HG03354 (cell line): ENCODE measurements around the gene COL23A1.
"Not testable (repeated sequence)": the region's sequence is repeated elsewhere in the genome, so short reads cannot be mapped to it uniquely, and the experiment has no call there.

ENCODE experiments used
- ATAC-seq: cut with Tn5 transposase; IDR thresholded peaks from one replicate; pipeline ENCODE4 v1.9.1; 2021; ENCODE audit warnings: mild to moderate bottlenecking; ENCODE audit not compliant: unreplicated experiment, poor library complexity, severe bottlenecking

COL23A1 gene

DNA sequence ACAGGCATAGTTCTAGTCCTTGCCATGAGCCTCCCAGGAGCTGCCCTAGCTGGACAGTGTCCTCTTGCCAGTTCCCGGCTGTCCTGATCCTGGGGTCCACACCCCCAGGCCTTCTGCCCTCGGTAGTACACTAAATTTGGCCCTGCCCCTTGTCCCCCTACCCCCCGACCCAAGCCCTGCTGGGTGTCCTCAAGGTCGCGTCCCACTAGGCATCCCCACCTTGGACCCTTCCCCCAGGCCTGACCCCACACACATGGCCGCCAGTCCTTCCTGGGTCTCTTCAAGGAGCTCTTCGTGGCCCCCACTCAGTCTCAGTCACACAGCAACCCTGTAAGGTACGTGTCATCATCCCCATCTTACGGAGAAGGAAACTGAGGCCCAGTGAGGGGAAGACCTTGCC lies 317.6 kb downstream of the COL23A1 start:
- ATAC-seq: no peak

DNA sequence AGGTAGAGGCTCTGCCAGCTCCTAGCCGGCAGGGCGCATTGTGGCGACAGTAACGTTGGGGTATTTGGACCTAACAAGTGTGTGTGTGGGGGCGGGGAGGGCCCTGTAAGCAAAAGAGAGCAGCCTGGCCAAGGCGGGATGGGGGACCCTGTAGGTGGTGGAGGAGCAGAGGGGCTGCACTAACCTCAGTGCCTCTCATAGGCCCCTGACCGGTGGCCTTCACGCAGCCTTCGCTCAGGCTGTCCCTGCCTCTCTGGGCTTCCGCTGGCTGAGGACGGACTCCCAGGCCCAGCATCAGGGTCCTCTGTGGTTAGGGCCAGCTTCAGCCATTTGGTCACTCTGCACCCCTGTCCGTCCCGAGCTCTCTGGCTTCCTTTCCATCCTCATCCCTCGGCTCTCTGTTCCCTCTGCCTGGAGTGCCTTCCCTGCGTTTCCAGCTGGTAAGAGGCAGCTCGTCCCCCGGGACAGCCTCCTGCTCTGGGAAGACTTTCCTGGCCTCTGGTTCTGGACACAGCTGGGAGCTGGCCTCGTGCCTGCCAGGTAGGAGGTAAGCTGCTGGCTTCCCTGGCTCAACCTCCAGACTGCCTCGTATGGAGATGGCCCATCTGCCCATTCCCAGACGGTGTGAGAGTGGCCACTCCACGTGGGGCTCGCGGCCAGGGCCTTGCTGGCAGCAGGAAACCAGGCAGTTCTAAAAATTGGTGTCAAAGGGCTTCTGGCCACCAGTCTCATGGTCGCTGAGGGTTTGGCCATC lies 318.3 kb downstream of the COL23A1 start:
- ATAC-seq: no peak

DNA sequence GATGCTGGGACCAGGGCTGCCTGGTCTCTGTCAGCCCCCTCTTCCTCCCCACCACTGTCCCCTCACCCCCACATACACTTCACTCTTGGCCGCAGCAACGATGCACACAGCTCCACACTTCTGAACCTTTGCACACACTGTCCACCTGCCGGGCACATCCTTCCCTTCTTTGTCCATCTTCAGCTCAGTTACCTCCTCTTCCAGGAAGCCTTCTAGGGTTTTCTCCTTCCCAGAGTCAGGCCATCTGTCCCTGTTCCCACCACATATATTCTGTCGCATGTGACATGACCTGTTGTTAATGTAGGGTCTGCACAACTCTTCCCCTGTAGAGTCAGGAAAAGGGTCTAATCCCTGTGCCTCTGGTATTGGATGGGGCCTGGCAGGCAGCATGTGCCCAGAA lies 319.0 kb downstream of the COL23A1 start:
- ATAC-seq: no peak

DNA sequence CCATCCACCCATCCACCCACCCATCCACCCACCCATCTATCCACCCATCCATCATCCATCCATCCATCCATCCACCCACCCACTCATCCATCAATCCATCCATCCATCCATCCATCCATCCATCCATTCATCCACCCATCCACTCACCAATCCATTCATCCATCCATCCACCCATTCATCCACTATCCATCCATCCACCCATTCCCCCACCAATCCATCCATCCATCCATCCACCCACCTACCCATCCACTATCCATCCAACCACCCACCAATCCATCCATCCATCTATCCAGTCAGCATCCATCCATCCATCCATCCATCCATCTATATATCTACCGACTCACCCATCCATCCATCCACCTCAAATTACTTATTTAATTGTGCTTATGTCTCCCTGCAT lies 320.7 kb downstream of the COL23A1 start:
- ATAC-seq: no peak

DNA sequence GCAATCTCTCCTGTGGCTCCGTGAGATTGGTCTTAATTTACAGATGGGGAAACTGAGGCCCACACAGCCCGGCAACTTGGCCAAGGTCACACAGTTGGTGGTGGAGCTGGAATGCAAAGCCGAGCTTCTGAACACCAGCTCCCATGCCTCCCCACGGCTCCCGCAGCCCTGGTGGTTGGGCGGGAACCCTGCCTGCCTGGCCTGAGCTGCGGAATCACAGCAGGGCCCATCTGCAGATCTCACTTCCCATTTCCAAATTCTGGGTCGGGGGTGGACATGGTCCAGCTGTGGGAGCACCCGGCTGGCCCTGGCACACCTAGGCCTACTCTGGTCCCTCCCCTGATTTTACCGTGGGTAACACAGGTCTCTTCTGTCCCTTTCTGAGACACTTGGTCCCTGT lies 322.3 kb downstream of the COL23A1 start:
- no peak for ATAC-seq

DNA sequence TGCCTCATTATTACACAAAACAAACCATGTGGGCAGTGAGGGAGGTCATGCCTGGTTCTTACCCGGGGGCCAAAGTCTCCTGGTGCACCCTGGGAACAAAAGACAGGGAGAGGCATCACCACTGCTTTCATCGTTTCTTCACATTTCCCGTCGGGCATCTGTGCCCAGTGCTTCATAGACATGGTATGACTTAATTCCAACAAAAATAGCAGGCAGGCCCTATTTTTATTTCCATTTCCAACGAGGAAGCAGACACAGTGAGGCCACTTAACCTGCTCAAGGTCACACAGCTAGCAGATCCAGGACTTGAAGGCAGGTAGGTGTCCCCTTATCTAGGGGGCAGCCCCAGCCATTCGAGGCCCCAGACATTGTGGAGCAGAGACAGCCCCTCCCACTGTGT lies 322.9 kb downstream of the COL23A1 start:
- ATAC-seq: no peak

DNA sequence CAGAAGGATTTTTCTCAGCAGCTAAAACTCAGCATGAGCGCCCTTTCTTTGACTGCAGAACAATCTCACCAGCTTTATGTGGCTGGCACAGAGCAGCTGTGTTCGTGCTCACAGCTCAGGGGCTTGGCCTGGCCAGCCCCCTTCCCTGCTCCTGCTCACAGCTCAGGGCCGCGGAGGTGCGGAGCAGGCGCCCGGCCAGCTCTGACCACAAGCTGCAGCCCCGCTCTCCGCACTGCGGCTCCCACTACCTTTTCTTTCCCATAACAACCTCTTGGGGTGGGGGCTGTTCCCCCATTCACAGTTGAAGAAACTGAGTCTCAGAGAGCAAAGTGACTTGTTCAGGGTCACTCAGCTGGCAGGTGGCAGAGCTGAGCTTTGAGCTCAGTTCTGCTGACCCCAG lies 323.6 kb downstream of the COL23A1 start:
- ATAC-seq: no peak

DNA sequence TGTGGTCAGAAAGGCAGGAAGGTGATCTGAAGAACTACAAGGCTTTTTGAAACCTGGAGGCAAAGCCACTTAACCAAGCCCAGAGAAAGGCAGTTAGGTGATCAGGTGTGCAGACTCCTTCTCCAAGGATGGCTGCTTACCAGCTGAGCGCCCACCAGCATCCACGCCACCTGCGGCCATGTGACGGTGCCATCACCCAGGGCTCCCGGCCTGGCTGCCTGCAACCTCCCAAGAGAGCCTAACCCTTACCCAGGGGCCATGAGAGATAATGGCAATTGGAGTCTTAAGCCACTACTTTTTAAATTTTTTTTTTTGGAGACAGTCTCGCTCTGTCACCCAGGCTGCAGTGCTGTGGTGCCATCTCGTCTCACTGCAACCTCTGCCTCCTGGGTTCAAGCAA lies 324.4 kb downstream of the COL23A1 start:
- no peak for ATAC-seq

DNA sequence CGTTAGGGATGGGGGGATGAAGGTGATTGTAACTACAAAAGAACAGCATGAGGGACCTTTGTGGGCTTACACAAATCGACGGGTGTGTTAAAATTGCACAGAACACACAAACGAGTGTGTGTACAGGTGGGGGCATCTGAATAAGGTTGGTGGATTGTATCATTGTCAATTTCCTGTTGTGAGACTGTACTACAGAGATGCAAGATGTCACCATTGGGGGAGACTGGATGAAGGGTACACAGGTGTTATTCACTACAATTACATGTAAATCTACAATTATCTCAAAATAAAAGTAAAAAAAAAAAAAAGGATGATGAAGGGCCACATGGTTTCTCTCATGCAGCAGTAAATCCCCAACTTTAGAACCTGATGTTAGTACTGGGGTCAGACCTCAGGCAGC lies 326.1 kb downstream of the COL23A1 start:
- no peak for ATAC-seq

DNA sequence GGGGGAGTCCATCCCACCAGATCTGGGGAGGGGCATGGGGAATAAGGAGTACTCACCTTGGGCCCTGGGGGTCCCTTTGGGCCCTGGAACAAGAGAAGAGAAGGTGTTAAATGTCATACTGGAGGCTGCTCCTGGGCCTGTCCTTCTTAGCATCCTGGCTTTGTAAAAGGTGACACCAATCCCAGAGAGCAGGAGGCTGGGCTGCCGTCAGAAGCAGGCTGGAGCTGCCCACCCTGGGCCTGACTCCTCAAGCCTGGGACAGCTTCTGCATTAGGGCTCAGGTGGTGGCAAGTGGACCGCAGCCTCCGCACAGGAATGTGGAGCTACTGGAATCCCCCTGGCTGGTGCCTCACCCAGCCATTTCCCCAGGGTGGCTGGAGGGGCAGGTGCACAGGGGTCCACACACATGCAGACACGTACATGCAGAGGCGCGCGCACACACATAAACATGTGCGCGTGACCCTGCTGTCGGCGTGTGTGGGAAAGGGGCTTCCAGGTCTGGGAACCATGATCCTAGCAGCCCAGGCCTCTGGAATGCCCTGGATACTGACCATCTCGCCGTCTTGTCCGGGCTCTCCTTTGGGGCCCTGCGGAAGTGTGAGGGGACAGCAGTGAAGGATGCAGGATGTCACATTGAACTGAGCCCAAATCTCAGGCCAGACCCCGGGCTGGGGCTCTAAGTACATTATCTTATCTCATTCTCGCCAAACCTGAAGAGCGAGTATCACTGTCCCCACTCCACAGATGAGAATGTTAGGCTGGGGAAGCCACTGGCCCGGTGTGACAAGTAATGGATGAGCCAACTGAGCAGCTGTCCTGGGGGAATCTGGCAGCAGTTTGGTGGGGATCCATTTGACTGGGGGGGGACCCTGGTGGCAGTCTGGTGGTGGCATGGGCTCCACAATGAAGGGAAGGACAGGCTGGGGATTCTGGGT lies 328.3 kb downstream of the COL23A1 start:
- ATAC-seq: no peak

DNA sequence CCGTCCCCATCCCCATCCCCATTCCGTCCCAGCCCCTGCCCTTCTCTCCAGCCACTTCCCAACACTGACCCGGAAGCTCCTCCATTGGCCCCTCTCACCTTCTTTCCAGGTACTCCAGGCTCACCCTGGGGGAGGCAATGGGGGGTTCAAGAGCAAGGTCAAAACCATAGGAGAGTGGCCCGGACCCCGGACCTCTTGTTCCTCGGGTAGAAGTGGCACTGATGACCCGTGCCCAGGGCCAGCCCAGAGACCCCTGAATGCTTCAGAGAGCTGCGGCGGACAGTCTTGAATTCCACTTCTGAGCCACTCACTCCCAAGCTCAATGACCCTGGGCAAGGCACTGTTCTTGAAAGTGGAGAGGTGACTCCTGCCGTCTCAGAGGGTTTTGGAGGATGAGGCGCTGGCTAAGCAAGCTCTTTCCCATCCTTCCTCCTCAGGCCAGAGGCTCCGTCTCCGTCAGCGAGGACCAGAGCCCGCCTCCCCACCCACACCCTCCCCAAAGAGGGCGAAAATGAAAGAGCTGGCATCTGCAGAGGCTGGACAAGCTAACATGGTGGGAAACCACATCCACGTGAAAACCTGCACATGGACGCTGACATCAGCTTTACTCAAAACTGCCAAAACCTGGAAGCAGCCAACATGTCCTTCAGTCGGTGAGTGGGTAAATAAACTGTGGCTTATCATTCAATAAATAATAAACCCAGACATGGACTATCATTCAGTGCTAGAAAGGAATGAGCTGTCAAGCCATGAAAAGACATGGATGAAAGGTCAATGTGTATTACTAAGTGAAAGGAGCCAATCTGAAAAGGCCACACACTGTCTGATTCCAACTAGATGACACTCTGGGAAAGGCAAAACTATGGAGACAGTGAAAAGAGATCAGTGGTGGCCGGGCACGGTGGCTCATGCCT lies 330.3 kb downstream of the COL23A1 start:
- no peak for ATAC-seq

DNA sequence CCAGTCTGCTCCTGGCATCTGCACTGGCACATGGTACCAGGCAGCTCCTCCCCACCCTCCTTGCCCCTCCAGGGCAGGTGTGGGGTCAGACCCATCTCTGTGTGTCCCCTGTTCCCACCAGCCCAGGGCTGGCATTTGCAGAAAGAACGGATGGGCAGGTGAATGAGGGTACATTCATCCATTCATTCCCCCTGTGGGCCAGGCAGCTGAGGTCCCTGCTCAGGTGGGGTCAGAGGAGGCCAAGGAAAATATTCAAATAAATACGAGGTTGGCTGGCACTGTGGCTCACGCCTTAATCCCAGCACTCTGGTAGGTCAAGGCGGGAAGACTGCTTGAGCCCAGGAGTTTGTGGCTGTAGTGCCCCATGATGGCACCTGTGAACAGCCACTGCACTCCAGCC lies 332.5 kb downstream of the COL23A1 start:
- no peak for ATAC-seq

DNA sequence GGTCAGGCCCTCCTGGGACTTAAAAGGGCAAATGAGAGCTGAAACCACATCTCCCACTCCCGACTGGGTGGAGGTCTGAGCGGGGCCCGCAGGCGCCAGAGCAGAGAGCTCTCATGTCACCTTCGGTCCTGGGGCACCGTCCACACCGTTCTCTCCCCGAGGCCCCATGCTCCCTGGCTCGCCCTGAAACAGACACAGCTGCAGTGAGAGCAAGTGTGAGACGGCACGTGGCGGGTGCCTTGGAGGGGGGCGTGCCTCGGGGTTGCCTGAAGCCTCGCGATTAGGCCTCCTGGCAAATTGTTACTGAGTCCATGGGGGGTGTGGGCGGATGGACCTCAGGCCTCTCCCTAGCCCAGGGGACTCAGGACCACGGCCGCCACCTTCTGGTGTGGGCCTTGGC lies 333.4 kb downstream of the COL23A1 start:
- no peak for ATAC-seq

DNA sequence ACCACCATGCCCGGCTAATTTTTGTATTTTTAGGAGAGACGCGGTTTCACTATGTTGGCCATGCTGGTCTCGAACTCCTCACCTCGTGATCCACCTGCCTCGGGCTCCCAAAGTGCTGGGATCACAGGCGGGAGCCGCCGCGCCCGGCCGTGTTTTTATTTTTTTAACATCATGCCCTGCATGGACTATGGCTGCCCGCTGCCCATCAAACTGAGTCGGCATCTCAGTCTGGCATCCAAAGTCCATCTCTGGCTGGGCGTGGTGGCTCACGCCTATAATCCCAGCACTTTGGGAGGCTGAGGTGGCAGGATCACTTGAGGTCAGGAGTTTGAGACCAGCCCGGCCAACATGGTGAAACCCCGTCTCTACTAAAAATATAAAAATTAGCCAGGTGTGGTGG lies 336.6 kb downstream of the COL23A1 start:
- not testable (repeated sequence) for ATAC-seq

DNA sequence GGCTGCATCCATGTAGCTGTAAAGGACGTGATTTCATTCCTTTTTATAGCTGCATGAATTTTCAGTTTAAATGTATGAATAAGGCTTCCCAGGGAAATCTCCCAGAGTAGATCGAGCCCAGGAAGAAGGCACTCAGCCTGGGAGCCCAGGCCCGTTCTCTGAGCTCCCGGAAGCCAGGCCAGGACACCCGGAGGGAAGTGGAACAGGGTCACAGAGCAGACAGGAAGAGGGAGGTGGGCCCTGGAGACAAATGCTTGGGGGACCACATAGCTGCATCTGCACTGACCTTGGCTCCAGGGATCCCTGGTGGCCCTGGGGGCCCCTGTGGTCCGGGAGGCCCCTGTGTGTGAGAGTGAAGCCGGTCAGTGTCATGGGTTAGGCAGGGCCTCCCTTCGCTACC lies 337.9 kb downstream of the COL23A1 start:
- no peak for ATAC-seq

DNA sequence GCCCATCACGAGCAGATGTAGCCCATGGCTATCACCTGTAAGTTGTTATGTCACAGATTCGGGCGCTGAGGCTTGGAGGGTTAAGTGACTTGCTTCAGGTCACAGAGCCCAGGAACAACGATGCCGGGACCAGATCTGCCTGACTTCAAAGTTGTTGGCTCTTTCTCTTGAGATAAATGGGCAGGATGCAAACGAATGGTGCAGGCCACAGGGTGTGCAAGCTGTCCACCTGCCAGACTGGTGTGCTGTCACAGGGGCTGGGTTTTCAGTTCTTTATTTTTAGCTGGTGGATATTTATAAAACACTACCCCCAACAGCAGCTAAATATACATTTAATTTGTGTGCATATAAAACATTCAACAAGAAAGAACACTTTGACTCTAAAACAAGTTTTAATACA lies 339.9 kb downstream of the COL23A1 start:
- ATAC-seq: no peak

DNA sequence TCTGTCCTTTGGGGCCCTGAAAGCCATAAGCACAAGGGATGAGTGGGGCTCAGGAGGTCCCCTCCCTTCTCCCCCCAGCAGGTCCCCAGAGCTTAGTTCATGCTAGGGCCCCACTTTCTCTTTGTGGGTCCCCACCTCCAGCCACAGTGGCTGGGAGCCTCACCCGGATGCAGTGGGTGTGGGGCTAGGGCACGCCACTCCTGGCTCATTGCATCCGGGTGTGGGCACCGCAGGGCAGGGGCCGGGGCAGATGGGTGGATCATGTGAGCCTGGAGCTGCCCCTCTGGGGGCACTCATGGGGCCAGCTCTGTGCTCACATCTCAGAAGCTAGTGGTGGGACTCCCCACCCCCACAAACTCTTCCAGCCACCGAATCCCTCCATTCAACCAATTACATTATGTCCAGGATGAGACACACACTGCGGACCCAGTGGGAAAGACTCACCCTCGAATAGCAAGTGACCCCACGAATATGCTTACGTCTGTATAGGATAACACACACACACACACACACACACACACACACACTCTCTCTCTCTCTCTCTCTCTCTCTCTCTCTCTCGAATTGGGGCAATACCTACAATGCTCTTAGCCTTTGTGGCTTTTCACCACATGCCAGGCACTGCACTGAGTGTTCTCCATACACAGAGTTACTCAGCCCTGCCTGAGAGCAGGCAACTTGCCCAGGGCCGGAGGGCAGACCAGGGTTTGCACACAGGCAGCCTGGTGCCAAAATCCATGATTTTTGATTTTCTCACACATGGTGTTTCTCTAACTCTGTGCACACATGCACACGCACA lies 340.8 kb downstream of the COL23A1 start:
- ATAC-seq: no peak

DNA sequence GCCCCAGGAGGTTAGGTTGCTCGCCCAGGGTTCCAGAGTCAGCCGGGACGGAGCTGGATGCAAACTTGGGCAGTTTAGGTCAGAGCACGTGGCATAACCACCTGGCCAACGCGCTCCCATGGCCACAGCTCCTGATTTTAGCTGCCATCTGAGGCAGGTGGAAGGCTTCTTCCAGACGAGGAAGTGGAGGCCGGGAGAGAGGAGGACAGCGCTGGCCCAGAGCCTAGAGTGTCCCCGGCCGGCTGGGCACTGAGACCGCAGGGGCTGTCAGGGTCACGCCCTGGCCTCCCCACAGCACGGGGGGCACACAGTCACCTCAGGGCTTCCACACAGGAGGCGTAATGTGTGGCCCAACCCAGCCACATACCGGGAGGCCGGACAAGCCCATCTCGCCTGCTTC lies 341.4 kb downstream of the COL23A1 start:
- ATAC-seq: no peak
